Left ventricle myocardium inferior (tissue), 1 donor: ENCODE results near the gene CLSTN1. TPM values are rescaled to one million over a fixed set of nuclear protein-coding genes. Genes with fewer than 3 reads are reported as not detected.
"Not testable (repeated sequence)": the region's sequence is repeated elsewhere in the genome, so short reads cannot be mapped to it uniquely, and the experiment has no call there.

Experiments
- DNase-seq: peaks from one replicate; pipeline ENCODE4 v3.0.0-alpha.2; 2020
- H3K27ac ChIP-seq: fragments of 200-600 bp; replicated peaks from 2 replicates; pipeline ENCODE4 v1.8.0; 2021
- H3K27me3 ChIP-seq: fragments of 200-600 bp; 2 replicates; pipeline ENCODE4 v1.8.0; 2021; ENCODE audit warnings: low read depth
- H3K36me3 ChIP-seq: fragments of 200-600 bp; 2 replicates; pipeline ENCODE4 v1.8.0; 2021
- H3K4me1 ChIP-seq: fragments of 200-600 bp; 2 replicates; pipeline ENCODE4 v1.8.0; 2021
- H3K4me3 ChIP-seq: fragments of 200-600 bp; 2 replicates; pipeline ENCODE4 v1.8.0; 2021; ENCODE audit warnings: mild to moderate bottlenecking, moderate library complexity
- H3K9me3 ChIP-seq: fragments of 200-600 bp; replicated peaks from 2 replicates; pipeline ENCODE4 v1.8.0; 2021
- CTCF ChIP-seq: fragments of 200-600 bp; IDR thresholded peaks from 2 replicates; pipeline ENCODE4 v1.8.0; 2021; ENCODE audit warnings: antibody characterized with exemption, mild to moderate bottlenecking, borderline replicate concordance
- intact Hi-C: fragments of 100-400 bp; cut with micrococcal nuclease; formaldehyde crosslinking; loops from one replicate; pipeline ENCODE4 v1.11.0; 2022
- total RNA-seq: library from RNA; stranded (reverse); fragmentation: NEBNext Ultra II Directional; extraction: Animal tissue kit (Norgen Biotek cat#: 25700); gene quantifications from one replicate; pipeline ENCODE4 v1.2.1, GENCODE V29; 2021
- donor health status: DM: no; HTN: yes; CAD: no; lungs with severe emphysema.

Gene CLSTN1
- total RNA-seq, 1 donor from 2014 or later = 63.5 TPM

GRCh38 chr1:9766759-9767442 lies 56.9 kb downstream of the CLSTN1 start:
- Histone ChIP-seq H3K4me3 (no peak overlapping the region), H3K9me3 (no peaks in the 10 kb centered on the region), H3K27ac (no peak overlapping the region), H3K36me3 (no peaks in the 10 kb centered on the region), H3K4me1 (no peaks in the 10 kb centered on the region), H3K27me3 (no peaks in the 10 kb centered on the region)
- intact Hi-C loops = no loop called here
- no peak for TF ChIP-seq CTCF
- no peak for DNase-seq

GRCh38 chr1:9764550-9764949 lies 59.2 kb downstream of the CLSTN1 start:
- no peaks in the 10 kb centered on the region for H3K27me3 ChIP-seq
- no peaks in the 10 kb centered on the region for H3K9me3 ChIP-seq
- no peaks in the 10 kb centered on the region for H3K36me3 ChIP-seq
- no peak for TF ChIP-seq CTCF
- H3K4me1 ChIP-seq = peaks cover 3% of the 10 kb centered on the region
- intact Hi-C loops = no loop called here
- no peak overlapping the region for H3K4me3 ChIP-seq
- H3K27ac ChIP-seq = no peak overlapping the region
- DNase-seq = no peak

- no peak for TF ChIP-seq CTCF
- no peak for DNase-seq
- Histone ChIP-seq H3K27me3 (no peaks in the 10 kb centered on the region), H3K36me3 (no peaks in the 10 kb centered on the region), H3K4me3 (no peak overlapping the region), H3K27ac (no peak overlapping the region), H3K4me1 (peaks cover 9% of the 10 kb centered on the region), H3K9me3 (no peaks in the 10 kb centered on the region)
- intact Hi-C loops = no loop called here
These were observed 59.9 kb downstream of the CLSTN1 start for GRCh38 chr1:9763914-9764313.

DNA sequence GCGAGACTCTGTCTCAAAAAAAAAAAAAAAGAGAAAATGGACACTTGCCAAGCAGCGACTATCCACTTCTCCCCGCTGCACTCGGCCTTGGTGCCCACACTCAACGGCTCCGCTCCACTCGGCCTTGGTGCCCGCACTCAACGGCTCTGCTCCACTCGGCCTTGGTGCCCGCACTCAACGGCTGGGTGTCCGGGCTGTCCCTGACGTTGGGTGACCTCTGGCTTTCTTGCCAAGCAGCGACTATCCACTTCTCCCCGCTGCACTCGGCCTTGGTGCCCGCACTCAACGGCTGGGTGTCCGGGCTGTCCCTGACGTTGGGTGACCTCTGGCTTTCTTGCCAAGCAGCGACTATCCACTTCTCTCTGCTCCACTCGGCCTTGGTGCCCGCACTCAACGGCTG lies 61.3 kb downstream of the CLSTN1 start:
- H3K4me1 ChIP-seq = peaks cover 13% of the 10 kb centered on the region
- intact Hi-C loops, H3K36me3 ChIP-seq, DNase-seq, H3K27ac ChIP-seq, H3K4me3 ChIP-seq, H3K9me3 ChIP-seq, H3K27me3 ChIP-seq: not testable (repeated sequence)

DNA sequence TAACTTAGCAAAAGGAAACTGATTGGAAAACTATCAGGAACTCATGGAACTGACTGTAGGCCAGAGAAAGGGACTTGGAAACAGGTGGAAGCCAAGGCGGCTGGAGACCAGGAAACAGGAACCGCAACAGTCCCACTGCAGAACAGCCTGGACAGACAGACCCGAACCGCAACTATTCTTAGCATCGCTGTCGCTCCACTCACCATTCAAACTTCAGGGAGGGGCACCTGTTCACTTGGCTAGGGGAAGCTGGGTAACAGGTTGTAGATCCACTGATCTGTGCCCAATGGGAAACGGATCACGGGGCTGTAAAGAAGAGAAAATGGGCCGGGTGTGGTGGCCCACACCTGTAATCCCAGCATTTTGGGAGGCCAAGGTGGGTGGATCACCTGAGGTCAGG lies 61.9 kb downstream of the CLSTN1 start:
- intact Hi-C loops = no loop called here
- Histone ChIP-seq H3K4me1 (peaks cover 13% of the 10 kb centered on the region), H3K27ac (no peak overlapping the region), H3K27me3 (no peaks in the 10 kb centered on the region), H3K4me3 (no peak overlapping the region), H3K9me3 (no peaks in the 10 kb centered on the region), H3K36me3 (no peaks in the 10 kb centered on the region)
- TF ChIP-seq CTCF = no peak
- DNase-seq = no peak

- intact Hi-C loops = no loop called here
- Histone ChIP-seq H3K27me3 (no peaks in the 10 kb centered on the region), H3K9me3 (no peaks in the 10 kb centered on the region), H3K27ac (no peak overlapping the region), H3K4me3 (no peak overlapping the region), H3K4me1 (peaks cover 19% of the 10 kb centered on the region), H3K36me3 (no peaks in the 10 kb centered on the region)
- no peak for DNase-seq
- TF ChIP-seq CTCF = no peak
These were observed 62.9 kb downstream of the CLSTN1 start for GRCh38 chr1:9760824-9761223.
